Measurements from ENCODE around the gene ZNF236.
A peak's percentile ranks its signal among the peaks of the same experiment; 100 is the strongest.
"Not testable (repeated sequence)": the region's sequence is repeated elsewhere in the genome, so short reads cannot be mapped to it uniquely, and the experiment has no call there.

The ZNF236 gene

DNA sequence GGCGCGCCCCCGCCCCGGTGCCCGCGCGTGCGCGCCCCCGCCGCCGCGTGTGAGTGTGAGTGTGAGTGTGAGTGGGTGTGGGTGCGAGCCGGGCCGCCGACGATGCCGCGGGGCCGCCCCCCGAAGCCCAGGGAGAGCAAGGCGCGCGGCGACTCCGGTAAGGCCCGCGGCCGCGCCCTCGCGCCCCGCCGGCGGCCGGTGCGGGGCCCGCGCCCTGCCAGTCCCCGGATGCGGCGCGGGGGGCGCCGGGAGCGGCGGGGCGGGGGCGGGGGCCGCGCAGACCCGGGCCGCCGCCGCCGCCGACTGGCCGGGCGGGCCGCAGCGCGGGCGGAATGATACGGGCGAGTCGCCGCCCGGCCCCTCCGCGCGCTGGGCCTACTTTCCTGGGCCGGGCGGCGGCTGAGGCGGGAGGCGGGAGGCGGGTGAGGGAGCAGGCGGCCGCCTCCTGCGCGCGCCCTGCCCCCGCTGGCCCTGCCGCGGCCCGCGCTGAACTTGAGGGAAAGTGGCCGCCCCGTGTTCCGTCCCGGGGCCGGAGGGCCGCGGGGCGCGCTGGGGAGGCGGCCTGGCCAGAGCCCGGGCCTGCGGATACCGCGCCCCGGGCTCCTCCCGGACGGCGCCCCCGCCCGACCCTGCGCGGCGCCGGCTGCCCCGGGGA is at the start of gene ZNF236:
Gene ZNF236, plus strand, starts transcription at position 52 of the 655 bp plus-strand sequence. Its CDS starts 51 bp downstream, at position 103.
- DNase-seq (ENCODE audit: low read depth) = peak; percentile 51

DNA sequence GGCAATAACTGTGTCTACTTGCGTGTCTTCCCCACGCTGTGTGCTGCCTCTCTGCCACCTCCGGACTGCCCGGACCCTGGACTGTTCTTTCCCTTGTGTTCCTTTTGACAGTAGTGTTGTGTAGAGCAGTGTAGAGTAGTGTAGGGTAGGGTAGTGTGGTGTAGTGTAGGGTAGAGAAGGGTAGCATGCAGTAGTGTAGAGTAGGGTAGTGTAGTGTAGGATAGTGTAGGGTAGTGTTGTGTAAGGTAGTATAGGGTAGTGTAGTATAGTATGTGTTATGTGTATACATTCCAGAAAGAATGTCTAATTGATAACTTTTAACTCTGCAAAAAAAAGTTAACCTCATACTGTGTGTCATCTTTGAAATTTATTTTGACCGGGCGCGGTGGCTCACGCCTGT is 49.7 kb upstream of the ZNF236 start:
- no peak for DNase-seq (ENCODE audit: low read depth)

DNA sequence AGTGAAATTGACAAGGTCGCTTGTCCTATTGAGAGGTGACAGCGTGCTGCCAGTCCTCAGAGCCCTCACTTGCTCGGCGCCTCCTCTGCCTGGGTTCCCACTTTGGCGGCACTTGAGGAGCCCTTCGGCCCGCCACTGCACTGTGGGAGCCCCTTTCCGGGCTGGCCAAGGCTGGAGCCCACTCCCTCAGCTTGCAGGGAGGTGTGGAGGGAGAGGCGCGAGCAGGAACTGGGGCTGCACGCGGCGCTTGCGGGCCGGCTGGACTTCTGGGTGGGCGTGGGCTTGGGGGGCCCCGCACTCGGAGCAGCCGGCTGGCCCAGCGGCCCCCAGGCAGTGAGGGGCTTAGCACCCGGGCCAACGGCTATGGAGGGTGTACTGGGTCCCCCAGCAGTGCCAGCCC is 45.3 kb upstream of the ZNF236 start:
- DNase-seq (ENCODE audit: low read depth) = not testable (repeated sequence)

DNA sequence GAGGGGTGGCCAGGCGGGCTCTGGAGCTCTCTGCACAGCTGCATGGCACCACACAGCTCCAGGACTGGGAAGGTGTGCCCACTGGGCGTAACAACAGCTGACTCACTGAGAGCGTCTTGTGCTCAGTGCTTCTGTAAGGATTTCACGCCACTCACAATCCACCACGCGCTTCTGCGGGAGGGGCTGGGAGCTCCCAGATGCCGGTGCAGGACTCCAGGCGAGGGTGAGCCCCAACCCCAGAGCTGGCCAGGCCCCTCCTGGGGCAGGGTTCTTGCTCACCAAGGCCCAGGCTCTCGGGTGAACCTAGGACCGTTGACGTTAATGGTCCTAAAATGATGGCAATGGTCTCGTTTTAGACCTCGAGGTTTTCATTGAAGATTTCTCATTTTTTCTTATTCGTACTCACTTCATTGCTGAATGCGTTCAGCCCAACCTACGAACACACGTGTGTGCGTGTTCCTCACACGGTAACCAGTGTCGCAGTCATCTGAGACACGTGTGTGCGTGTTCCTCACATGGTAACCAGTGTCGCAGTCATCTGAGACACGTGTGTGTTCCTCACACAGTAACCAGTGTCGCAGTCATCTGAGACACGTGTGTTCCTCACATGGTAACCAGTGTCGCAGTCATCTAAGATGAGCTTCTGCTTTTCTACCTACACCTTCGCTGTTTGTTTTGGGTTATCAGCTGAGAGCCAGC is 38.4 kb upstream of the ZNF236 start:
- no peak for DNase-seq (ENCODE audit: low read depth)

DNA sequence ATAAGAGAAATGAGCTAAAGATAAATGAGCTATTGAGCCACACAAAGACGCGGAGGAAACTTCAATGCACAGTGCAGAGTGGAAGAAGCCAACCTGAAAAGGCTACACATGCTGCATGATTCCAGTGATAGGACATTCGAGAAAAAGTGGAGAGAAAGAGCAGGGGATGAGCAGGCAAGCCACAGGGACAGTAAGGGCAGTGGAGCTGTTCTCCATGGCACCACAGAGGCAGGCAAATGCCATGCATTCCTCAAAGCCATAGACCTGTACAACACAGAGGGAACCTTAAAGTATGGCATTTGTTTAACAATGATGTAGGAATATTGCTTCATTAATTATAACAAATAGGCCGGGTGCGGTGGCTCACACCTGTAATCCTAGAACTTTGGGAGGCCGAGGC is 36.5 kb upstream of the ZNF236 start:
- DNase-seq (ENCODE audit: low read depth) = no peak

DNA sequence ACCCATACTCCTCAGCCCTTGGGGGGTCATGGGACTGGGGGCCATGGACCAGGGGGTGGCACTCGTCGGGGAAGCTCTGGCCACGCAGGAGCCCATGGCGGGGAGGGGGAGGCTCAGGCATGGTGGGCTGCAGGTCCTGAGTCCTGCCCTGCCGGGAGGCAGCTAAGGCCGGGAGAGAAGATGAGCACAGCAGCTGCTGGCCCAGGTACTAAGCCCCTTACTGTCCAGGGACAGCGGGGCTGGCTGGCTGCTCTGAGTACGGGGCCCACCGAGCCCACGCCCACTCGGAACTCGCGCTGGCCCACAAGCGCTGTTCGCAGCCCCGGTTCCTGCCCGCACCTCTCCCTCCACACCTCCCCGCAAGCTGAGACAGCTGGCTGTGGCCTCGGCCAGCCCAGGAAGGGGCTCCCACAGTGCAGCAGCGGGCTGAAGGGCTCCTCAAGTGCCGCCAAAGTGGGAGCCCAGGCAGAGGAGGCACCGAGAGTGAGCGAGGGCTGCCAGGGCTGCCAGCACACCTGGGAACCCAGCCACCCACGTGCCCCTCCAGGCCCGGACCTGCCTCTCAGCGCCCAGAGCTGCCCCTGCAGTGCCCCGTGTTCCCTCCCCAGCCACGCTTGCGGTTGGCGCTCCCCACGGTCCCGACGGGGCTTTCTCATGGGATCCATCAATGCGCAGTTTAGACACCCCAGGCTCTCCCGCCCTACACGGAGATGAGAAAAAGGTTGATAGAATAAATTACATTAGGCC is 33.6 kb upstream of the ZNF236 start:
- no peak for DNase-seq (ENCODE audit: low read depth)

DNA sequence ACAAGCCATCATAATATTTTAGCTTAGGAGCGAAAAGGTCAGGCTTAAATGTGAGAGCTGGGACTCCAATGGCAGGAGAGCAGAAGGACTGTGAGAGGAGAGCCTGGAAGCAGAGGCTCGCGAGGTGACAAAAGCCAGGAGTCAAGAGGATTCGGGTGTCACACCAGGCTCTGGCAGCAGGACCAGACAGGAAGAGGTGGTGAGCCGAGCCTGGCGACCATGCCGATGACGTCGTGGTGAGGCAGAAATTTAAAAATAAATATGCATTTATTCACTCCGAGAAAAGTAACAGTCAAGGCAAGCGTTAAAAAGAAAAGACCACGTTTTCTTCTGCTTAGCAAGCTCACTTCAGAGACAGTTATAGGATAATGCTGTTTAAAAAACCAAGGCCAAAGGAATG is 31.3 kb upstream of the ZNF236 start:
- DNase-seq (ENCODE audit: low read depth) = no peak

DNA sequence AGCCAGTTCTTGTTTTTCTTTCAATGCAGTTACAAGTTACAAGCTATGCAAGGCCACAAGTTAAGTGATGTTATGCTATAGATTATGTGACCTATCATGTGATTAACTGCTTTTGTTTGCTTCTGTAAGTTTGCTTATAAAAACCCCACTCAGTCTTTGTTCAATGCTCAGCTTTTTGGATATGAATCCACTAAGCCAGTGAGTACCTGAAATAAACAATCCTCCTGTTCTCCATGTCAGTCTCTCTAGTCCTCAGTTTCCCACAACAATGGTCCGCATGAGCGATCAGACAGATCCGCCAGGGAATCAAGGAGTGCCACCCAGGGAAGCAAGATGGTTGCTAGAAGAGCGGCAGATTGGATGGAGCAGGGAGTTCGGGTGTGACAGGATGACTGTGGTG is 30.7 kb upstream of the ZNF236 start:
- DNase-seq (ENCODE audit: low read depth) = no peak

DNA sequence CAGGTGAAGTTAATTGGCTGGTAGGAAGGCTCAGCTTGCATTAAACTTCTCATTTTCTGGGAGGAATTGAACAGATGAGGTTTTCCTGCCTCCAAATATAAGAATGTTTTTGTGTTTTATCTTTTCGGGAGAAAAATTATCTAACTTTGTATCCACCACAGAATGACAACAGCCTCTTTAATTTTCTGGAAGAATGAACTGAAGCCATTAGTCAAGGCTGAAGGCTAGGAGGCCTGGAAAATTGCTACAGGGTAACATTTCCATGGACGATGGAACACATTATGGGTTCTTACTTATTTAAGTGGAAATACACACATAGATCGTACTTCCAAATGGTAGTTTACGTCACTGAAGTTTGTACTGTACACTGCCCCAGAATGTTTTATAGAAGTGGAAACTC is 28.0 kb upstream of the ZNF236 start:
- no peak for DNase-seq (ENCODE audit: low read depth)

DNA sequence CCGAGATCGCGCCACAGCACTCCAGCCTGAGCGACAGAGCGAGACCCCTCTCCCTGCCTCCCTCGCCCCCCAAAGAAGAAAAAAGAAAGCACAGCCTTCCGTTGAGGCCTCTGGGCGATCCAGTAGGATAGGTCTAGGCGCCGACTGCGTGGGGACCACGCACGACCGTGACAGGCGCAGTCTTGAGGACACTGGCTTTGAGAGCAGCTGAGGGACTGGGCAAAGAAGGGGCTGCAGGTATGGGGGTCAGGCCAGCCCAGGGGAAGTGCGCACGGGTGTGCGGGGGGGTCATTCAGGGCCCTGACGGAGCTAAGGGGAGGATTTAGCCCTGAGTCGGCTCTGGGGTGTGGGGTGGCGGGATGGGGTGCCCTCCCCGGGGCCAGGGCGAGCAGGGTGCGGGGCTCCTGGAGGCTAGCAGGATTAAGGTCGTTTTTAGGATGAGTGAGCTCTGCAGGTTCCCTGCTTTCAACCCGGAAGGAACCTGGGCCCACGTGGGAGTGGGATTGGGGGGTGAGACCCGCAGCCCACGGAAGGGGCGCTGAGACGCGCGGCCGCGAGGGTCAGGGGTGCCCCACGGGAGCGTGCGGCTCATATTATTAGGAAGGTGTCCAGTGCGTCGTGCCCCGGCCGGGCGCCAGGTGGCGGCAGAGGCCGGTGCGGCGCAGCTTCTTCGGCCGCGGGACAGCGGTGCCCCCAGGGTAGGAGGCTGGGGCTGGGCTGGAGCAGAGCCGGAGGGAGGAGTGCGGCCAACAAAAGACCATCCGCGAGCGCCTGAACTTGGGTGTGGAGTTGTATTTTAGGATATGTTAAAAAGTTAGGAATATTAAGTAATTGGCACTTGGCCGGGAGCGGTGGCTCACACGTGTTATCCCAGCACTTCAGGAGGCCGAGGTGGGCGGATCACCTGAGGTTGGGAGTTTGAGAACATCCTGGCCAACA is 20.5 kb upstream of the ZNF236 start:
- no peak for DNase-seq (ENCODE audit: low read depth)

DNA sequence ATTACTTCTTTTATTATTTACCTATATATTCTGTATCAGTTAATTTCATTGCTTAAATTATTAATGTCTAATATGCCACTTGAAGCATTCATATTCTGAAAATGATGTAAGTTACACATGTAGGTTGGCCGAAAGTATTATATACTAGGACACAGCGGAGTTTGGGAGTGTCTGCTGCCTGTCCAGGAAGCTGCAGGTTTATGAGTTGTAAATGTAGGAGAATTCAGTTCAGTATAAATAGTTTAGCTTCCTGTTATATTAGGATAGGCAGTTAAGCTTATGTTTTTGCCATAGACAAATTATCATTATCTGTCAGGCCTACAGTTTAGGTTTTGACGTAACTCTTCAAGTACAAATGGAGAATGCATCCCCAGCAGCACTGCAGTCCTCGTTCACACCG is 18.9 kb upstream of the ZNF236 start:
- no peak for DNase-seq (ENCODE audit: low read depth)

DNA sequence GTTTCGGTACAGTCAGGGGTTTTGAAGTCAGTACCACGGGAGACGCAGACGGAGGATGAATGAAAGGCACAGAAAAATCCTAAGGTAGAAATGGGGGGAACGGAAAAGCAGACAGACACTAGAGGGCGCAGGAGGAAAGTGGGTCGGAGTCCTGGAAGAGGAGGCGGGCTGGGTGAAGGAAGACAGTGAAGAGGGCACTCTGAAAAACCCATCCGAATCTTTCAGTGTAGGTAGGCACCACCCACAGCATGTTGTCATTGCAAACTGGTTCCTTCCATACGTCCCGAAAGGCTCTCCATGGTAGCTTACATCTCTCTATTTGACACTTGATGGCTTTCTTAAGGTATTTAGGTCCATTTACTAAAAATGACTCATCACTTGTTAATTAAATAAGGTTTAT is 18.5 kb upstream of the ZNF236 start:
- DNase-seq (ENCODE audit: low read depth) = peak; percentile 55

DNA sequence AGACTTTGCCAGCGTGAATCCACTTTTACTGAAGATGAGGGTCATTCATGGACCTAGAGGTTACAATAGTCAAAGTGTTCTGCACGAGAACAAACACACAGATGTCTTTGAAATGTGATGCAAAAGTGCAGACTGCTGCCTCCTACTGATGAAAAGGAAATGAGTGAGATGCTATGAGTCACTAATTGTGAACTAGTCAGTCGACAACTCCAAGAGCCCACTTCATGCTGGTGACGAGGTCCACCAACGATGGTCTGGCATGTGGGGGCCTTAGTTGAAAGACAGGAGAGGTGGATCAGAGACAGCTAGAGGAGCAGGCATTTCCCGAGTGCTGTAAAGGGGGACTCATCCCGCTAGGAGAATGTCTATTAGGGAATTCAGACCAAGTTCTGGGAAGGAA is 17.1 kb upstream of the ZNF236 start:
- no peak for DNase-seq (ENCODE audit: low read depth)

DNA sequence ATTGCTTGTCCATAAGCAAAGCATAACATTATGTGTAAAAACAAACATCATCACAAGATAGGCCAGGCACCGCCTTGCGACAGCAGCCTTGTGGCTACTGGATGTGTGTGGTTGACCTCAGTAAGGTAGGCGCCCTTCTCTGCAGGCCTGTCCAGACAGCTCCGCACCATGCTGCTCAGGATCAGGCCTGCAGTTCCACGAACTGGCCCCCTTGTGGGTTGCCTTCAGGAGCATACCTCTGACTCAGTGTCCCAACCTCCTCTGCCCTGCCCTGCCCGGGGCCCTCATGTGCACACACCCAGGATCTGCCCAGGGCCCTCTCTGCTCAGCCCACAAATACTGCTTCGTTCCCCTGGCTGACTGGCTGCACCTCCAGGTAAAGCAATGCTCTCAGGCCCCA is 16.1 kb upstream of the ZNF236 start:
- no peak for DNase-seq (ENCODE audit: low read depth)

DNA sequence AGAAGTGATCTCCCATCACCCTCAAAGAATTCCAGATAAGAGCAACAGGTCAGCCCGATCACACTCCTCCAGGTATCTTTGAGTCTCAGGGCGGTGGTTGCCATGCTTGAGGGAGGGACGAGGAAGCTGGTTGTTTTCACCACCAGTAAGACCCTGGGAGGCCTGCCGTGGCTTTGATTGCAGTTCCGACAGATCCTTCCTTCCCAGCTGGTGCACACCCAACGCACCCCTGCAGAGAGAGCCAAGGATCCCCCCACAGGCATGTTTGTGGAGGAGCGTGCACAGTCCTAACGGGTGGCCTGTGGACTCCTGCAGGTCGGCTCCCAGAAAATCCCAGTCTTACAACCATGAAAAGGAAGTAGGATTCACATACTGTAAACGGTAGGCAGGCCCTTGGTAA is 13.8 kb upstream of the ZNF236 start:
- DNase-seq (ENCODE audit: low read depth) = no peak

DNA sequence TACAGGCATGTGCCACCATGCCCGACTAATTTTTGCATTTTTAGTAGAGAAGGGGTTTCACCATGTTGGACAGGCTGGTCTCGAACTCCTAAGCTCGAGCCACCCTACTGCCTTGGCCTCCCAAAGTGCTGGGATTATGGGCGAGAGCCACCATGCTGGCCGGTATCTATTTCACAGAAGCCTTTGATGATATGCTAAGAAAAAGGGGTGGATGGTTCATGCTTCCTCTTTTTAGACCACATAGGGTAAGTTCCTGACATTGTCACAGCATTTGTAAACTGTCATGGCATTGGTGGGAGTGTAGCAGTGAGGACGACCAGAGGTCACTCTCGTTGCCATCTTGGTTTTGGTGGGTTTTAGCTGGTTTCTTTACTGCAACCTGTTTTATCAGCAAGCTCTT is 10.8 kb upstream of the ZNF236 start:
- not testable (repeated sequence) for DNase-seq (ENCODE audit: low read depth)

DNA sequence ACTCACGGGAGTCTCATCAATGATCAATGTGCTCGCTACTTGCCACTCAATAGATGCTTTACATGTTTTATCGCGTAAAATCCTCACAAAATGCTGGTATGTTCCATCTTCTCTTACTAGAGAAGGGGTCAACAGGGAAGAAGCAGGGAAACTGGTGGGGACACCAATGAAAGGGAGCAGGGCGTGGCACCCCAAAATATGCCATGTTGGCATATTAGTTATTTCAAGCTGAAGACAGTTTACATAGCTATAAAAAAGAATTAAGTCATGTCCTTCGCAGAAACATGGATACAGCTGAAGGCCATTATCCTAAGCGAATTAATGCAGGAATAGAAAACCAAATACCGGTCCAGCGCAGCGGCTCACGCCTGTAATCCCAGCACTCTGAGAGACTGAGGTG is 8.1 kb upstream of the ZNF236 start:
- no peak for DNase-seq (ENCODE audit: low read depth)

DNA sequence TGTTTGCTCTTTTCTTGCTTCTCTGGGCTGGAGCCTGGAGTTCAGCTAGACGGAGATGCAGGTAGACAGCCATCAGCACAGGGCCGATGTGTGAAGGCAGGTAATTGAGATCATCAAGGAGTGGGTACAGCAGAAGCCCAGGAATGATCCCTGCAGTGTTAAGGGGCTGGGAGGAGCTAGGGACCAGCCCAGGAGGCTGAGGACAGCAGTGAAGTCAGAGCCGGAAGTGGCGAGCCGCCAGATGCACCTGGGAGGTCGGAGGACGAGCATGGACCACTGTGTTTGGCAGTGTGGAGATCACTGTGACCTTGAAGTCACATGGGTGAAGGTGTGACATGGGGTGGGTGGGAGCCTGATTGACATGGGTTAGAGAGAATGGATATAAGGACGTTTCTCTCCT is 6.2 kb upstream of the ZNF236 start:
- DNase-seq (ENCODE audit: low read depth) = no peak

DNA sequence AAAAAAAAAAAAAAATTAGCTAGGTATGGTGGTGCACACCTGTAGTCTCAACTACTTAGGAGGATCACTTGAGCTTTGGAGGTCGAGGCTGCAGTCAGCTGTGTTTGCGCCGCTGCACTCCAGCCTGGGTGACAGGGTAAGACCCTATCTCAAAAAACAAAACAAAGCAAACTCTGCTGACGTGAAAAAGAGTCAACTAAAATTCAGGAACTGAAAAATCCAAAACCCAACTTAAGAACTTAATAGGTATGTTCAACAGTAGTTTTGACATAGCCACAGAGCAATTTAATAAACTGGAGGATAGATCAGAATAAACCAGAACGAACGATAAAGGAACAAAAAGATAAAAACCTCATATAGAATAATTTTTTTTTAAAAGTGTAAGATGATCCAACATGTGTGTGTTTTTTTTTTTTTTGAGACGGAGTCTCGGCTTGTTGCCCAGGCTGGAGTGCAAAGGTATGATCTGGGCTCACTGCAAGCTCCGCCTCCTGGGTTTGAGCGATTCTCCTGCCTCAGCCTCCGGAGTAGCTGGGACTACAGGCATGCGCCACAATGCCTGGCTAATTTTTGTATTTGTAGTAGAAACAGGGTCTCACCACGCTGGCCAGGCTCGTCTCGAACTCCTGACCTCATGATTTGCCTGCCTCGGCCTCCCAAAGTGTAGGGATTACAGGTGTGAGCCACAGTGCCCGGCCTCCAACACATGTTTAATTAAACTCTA is 4.3 kb upstream of the ZNF236 start:
- no peak for DNase-seq (ENCODE audit: low read depth)

DNA sequence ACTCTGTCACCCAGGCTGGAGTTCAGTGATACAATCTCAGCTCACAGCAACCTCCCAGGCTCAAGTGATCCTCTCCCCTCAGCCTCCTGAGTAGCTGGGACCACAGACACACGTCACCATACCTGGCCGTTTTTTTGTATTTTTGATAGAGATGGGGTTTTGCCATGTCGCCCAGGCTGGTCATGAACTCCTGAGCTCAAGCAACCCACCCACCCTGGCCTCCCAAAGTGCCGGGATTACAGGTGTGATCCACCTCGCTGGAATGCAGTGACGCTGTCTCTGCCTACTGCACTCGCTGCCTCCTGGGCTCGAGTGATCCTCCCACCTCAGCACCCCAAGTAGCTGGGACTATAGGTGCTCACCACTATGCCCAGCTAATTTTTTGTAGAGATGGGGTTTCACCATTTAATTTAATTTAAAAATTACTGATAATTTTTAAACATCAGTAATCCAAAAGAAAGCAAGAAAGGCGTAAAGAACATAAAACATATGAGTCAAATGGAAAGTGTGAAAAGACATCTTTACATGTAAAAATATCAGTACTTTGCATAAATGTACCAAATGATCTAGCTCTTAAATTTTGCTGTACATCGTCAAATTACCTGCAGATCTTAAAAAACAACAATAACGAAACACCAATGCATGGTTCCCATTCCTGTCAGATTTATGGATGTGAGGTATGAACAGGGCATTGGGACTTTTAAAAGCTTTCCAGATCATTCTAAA is 2.8 kb upstream of the ZNF236 start:
- no peak for DNase-seq (ENCODE audit: low read depth)

DNA sequence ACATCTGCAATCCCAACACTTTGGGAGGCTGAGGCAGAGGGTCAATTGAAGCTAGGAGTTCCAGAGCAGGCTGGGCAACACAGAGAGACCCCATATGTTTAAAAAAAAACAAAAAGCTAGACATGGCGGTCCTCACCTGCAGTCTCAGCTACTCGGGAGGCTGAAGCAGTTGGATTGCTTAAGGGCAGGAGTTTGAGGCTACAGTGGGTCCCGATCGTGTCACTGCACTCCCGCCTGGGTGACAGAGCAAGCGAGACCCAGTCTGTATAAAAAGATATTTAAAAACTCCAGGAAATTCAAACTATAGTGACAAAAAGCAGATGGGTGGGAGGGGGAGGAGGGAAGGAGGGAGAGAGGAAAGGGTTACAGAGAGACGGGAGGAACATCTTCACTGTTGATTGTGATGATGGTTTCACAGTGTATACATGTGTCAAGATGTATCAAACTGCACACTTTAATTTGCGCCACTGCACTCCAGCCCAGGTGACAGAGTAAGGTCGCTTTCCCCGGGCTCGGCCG is 942 bp upstream of the ZNF236 start:
- no peak for DNase-seq (ENCODE audit: low read depth)
